Activated CD4-positive, alpha-beta T cell treated with anti-CD3 and anti-CD28 coated beads, Interleukin-2, amount 50 U/mL, for 24 hours (primary cell): ENCODE data around the gene C2CD4C.
"Not testable (repeated sequence)": the region's sequence is repeated elsewhere in the genome, so short reads cannot be mapped to it uniquely, and the experiment has no call there.

ENCODE experiments used
- DNase-seq, 2 donors: peaks; one replicate each; pipeline ENCODE4 v3.0.0-alpha.2; 2020; ENCODE audit warnings: low read depth in 1 of 2, low spot score in 1 of 2

C2CD4C gene

DNA sequence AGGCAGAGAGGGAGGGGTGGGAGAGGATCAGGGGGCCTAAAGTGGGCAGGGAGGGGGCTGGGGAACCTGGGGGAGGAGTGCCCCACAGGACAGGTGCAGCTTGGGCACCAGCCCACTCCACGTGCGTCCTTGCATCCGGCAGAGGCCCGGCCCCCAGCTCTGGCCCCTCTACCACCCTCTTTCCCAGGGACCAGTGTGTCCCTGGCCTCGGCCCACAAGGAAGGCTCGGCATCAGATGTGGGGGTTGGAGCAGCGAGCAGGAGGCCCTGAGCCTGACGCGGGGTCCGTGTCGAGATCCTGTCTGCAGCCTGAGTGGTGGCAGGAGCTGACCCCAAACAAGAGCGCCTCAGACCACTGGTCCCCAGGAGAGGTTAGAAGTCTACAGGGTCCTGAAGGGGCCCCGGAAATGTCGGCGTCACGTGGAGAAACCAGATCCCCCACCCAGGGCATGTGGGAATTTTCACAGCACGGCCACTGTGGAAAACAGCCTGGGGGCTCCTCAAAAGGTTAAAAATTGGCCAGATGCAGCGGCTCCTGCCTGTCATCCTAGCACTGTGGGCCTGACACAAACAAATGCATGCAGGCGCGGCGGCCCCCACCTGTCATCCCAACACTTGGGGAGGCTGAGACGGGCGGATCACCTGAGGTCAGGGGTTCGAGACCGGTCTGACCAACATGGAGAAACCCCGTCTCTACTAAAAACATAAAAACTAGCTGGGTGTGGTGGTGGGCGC is 30.4 kb upstream of the C2CD4C start:
- DNase-seq: no peak

- no peak for DNase-seq
Measured at GRCh38 chr19:438416-438958, 29.5 kb upstream of the C2CD4C start.

- DNase-seq: no peak
Measured at GRCh38 chr19:437041-437440, 28.1 kb upstream of the C2CD4C start.

DNA sequence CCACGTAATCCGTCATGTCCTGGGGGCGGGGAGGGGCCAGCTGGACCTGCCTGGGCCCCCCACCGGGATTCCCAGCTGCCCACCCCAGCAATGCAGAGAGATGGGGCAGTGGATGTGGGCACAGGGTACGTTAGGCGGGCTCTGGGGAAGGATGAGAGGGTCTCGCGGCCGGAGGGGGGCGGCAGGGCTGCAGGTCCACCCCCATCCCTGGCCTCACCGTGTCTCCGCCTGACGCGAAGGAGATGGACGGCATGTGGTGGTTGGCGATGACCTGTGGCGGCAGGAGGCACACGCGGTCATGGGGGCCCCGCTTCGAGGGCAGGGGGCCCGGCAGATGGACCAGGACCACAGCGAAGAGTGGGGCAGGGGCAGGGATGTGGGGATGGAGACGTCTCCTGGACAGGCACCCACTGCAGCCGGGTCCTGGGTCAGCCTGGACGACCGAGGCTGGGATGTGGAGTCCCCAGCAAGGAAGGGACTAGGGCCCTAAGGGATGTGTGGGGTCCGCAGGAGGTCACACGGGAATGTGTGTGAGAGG is 27.5 kb upstream of the C2CD4C start:
- DNase-seq: no peak

DNA sequence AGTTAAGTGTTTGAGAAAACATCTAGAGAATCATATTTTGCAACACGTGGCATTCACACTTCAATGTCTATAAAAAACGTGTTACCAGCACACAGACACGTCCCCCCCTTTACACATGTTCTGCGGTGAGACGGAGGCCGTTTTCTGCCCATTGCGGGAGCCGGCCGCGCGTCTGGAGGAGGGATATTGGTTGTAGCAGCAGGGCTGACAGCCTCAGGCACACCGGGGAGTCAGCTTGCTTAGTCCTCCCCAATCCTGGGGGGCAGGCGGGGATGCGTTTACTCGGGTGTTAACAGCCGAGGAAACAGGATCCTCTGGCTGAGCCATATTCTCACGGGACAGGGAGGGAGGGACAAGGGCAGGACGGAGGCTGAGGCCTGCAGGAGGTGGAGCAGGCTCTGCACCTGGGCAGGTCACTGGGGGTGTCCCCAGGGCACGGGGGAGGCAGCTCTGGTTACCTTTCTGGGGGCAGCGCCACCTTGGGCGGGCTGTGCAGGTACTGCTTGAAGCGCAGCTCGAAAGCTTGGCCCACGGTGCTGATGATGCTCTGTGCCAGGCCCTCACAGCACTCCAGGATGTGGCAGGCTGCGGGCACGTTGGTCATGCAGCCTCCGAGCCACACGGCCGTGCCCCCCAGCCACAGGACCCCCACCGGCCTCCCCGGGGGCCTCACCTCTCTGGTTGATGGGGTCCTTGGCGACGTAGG is 26.9 kb upstream of the C2CD4C start:
- DNase-seq: no peak

DNA sequence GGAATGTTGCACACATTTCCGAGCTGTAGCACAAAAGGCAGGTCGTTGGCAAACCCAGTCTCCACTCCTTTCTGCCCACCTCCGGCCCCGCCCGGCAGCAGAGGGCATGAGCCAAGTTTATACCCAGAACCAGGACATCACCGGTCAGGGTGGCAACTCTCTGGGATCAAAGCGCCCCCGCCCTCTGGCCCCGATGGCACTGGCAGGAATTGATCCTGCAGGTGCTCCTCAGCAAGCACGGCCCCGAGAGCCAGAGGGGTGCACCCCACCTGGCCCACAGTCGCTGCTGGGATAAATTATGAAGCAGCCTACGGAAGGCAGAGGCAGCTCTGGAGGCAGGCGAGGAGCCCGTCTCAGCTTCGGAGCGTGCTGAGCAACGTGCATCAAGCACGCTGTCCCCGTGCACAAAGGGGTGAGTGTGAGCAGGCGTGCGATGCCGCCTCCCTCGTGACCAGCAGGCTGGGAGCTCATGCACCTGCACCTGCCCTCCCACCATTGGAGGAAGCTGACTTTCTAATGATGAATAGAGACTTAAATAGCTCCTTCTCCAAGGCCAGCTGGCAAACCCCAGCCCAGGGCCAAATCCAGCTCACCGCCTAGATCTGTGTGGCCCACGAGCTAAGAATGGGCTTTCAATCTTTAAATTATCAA is 26.2 kb upstream of the C2CD4C start:
- DNase-seq: no peak

GRCh38 chr19:434152-434960 is 25.4 kb upstream of the C2CD4C start:
- DNase-seq: no peak

DNA sequence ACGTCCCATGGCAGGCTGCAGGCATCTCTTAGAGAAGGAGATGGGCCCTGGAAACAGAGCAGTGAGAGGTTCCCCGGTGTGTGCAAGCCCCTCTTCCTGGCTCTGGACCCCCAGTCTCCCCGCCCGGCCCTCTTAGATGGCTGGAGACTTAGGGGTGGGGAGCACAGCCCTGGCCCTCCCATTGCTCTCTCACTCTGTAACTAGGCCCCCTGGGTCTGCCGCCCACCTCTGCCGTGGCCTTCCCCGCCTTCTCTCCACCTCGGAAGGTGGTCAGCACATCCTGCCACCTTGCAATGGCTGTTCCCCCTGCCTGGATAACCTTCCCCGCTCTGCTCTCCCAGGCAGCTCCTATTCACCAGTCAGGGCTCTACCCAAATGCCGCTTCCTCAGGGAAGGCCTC is 21.8 kb upstream of the C2CD4C start:
- no peak for DNase-seq

- DNase-seq: no peak
Measured at GRCh38 chr19:428149-428548, 19.2 kb upstream of the C2CD4C start.

DNA sequence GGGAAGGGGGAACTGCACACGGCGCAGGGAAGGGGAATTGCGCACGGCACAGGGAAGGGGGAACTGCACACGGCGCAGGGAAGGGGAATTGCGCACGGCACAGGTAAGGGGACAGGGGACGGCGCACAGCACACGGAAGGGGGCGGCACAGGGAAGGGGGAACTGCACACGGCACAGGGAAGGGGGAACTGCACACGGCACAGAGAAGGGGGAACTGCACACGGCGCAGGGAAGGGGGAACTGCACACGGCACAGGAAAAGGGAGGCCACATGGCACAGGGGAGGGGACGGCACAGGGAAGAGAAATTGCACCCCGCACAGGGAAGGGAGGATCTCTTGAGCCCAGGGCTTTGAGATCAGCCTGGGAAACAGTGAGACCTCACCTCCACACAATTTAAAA is 18.7 kb upstream of the C2CD4C start:
- not testable (repeated sequence) for DNase-seq

GRCh38 chr19:426725-427445 is 17.9 kb upstream of the C2CD4C start:
- DNase-seq: no peak

DNA sequence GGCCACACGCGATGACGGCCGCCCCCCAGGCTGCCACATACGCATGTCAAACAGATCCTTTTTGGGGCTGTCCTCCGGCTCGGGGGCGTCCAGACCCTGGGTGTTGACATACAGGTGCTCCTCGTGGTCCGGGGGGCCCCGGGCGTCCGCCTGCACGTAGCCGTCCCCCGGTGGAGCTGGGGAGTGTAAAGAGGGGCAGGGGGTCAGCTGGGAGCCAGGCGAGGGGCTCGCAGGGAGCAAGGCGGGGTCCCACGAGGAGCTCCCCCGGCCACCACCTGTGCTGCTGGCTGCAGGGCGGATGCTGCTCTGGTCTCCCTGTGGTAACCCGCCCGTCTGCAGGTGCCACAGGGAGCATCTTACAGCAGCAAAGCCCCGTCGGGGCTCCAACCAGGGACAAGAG is 16.1 kb upstream of the C2CD4C start:
- no peak for DNase-seq

DNA sequence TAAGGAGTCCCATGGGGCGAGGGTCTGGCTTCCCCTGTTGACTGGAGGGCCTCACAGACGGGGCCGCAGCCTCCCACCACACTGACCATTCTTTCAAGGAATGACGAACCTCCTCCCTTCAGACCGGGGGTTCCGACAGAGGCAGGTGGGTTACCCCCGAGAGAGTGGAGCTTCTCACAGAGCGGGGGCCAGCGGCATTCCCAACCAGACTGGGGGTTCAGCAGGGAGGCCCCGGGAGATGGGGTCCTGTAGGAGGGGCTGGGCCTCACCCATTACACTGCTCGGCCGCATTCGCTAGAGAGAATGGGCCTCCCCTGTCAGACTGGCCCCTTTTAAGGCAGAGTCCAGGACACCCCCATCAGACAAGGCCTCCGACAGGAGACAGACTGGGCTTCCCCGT is 15.6 kb upstream of the C2CD4C start:
- DNase-seq: no peak

DNA sequence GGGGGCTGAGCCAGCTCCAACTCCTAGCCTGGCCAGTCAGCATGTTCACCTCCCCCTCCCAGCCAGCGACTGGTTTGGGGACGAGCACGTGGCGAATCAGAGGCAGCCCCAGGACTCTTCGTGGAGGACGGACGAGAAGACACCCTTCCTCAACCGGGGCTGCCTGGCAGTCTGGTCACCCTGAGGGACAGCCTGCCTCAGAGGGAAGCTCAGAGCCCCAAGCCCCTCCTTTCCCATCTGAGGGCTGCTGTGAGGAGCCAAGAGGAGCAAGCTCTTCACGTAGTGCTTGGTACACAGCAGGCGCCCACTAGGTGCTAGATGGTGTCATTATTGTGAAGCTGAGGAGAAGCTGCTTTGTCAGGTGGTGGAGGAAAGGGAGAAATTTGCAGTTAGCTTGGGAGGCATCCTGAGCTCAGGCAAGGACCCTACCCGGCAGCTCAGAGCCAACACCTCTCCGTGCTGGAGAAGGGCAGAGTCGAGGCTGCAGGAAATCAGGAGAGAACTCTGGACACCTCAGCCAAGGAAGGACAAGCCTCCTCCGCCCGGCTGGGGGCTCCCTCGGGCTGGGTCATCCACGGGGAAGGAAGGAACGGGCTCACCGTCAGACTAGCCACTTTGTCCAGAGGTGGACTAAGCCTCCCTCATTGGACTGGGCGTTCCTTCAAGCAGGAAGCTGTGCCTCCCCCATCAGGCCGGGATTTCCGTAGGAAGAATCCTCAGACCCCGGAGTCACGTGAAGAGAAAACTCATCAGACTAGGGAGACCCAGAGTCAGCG is 14.9 kb upstream of the C2CD4C start:
- DNase-seq: no peak

- DNase-seq: not testable (repeated sequence)
Measured at GRCh38 chr19:422917-423226, 13.9 kb upstream of the C2CD4C start.

DNA sequence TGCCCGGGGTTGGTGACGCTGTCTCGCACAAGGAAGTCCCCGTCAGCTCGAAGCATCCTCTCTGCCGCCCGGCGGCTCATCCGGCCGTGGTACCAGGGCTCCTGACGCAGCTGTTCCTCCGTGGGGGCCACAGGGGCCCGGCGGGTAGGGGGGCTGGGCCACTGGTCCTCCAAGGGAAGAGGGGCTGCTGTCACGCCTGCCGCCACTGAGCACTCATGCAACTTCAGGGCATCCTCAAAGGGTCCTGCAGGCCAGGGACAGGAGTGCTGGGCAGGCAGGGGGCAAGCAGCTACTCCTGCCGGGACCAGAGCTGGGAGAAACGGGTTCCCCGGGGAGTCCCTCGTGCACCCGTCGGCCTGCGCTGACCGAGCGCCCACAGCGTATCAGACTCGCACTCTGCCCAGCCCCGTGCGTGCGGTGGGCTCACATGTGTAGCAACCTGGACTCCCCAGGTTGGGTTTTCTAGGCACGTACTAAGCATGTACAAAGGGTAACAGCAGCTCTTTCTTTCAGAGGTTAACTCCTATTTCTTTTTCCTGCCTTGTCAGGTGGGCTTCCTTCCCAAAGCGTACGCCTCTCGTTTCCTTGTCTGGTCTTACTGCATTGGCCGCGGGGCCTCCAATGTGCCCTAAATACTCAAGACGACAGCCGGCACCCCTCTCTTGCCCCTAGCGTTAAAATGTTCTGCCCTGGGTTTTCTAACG is 13.4 kb upstream of the C2CD4C start:
- no peak for DNase-seq

DNA sequence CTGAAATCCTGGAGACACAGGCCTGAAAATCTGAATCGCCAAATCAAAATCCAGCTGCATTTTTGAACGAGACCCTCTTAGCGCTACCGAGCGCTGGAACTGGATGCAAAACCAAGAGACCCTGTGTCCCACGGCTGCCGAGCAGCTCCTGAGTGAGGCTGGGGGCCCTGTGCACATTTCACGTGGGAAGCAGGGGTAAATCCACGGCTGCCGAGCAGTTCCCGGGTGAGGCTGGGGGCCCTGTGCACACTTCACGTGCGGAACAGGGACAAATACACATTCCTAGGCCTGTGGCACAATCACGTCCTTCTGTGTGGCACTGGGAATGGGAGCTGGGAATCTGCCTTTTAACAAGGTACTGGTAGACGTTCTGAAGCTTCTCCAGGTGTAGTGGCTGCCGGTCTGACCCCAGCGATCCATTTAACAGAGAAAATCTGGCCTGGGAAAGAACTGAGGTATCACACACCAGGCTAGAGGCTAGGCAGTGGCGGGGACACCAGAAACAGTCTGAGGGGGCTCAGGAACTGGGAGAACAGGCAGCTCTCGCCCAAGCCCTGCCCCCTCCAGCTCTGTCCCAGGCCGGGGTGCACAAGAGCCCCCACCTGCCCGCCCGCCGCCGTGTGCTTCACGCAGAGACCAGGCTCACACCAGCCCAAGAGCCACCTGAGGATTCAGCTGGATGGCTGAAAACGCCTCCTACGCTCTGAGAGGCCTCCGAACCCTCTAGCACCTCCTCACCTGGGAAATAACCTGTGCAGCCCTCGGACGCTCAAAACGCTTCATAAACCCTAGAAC is 11.0 kb upstream of the C2CD4C start:
- no peak for DNase-seq
